DMS153 (cell line): ENCODE data around the gene ACKR3.

Experiments used
- DNase-seq: peaks from one replicate; lab custom pipeline; 2025; lab: John Stamatoyannopoulos, UW

ACKR3 gene

DNA sequence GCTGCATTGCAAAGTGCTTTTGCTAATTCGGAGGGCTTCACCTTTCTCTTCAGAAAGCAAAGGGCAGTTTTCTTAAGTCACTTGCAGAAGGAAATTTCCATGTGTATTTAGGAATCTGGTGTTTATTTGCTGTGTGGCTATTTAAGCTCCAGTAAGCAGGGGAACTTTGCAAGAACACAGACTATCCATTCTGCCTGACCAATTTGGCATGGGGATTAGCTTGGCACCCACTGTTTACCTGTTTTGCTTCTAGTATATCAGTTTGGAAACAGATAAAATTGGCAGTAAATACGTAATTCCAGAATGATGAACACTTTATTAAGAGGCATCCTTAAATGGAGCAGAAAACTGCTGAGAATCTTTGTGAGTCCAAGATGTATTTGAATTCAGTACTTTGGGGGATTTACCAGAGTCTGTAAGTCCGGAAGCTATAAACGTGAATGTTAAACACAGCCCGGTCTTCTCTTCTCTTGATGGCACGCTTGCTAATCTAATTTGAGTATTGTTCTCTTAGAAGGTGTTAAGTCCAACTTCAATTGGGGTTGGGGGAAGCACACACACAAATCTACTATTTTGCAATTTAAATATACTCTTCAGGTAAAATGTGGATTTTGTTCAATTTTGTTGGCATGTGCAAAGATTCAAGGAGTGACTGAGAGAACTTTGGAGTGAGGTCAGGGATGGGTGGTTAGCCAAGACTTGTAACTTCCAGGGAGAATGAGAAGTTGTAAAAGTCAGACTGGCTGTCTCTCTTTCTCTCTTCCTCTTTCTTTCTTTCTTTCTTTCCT lies 650 bp downstream of the ACKR3 start:
- no peak for DNase-seq

DNA sequence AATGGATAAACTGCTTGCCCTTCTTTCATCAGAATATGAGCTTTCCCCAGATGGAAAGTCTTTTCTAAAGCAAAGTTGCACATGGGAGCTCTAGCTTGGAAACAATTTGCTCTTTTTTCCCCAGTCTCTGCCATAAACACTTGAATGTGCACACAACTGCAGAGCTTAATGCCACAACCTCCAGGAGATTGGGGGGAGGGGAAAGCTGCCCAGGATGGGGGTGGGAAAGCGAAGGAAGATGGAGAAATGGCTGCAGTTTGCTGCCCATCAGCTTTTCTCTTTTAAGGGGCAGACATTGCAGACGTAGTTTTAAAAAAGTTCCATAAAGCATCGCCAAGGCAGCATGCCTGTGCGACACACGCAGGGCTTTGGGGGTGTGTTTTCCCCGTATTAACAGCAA lies 1.5 kb downstream of the ACKR3 start:
- DNase-seq, result no peak

DNA sequence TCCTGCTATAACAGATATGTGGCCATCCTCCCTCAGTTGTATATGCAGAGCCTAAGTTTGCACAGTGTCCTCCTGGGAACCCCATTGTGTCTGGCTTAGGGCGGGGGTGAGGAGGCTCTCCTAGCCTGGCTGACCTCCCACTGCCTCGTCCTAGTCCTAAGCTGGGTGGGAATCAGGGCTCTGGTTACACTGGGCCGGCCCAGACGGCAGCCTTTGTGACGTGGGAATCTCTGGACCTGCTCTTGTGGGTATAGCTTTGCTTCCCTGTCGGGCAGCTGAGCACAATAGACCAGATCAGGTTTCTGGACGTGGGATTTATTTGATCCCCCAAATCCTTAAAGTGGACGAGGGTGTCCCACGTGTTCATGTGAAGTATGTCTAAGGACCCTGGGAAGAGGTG lies 2.9 kb downstream of the ACKR3 start:
- DNase-seq, result no peak

DNA sequence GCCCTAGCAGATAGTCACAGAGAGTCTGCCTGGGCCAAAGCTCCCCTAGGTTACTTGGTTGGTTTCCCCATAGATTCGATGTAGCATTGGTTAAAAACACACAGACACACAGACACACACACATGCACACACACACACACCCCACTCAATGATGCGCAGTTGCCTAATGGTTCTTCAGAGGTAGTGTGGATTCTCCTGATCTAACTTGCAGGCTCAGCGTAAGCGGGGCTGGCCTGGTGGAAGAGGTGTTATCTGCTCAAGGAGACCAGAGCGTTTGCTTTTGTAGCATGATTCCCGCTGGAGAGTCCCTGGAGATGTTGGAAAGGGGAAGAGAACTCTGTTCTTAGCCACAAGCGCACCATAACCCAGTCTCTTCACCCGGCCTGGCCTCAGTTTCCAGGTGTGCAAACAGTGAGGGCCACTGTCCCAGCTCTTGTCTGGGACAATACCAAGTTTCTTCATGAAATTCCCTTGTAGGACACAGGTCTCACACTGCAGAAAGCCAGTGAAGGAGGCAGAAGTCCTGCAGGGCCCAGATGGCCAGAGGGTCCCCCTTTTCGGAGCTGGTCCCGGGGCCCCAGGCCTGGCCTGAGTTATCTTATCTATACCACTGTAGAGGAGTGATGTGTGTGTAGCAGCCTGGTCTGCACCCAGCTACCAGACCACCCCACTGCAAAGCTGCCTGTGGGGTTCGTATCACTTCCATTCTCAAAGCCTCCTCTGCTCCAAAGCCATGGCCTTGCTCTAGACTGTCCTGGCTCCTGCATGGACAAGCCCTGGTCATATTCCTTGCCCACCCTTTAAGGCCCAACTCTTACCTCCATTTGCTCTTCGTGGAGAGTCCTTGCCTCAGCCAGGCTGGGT lies 3.7 kb downstream of the ACKR3 start:
- DNase-seq, result no peak

DNA sequence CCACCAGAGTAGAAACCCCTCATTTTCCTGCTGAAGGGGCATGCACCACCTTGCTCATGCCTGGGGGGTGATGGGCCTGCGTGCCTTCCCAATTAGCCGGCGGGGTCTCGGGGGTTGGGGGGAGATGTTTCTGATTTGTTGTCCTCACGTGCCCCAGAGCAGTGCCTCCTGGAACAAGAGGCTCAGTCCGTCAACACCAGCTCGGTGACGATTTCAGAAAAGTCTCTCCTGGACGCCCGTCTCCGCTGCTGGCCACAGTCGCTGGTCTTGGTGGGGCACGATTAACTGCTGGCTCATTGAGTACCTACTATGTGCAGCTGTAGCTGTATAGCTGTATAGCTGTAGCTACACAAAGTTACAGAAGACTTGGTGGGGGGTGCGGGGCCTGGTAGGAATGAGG lies 4.4 kb downstream of the ACKR3 start:
- no peak for DNase-seq

DNA sequence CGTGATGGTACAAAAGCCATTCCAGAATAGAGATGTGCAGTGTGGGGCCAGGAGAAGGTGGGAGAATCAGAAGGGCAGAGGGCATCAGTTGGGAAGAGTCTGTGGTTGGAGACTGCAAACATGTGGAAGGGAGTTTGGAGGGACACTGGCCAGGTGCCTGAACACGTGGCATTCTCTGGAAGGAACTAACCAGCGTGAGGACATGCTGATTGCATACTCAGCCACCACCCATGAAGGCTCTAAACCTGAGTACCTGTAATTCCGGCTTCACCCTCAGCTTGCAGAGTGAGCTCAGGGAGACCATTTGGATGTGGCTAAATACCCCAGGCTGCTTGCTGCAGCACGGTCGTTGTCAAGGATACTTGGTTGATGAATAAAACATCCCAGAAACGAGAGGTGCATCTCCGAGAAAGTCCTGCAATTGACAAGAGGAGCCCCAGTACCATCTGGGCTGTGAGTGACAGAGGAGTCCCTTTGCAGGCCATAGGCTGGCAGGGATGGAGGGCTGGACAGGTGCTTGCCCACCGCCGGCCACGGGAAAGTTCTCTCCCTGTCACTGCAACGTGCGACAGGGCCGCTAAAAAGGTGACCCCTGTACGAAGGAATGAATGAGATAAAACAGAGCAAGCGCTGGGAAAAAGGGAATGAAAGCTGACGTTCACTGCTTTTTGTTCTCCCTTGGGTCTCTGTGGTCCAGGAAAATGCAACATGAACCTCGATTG lies 5.0 kb downstream of the ACKR3 start:
- DNase-seq, result no peak

DNA sequence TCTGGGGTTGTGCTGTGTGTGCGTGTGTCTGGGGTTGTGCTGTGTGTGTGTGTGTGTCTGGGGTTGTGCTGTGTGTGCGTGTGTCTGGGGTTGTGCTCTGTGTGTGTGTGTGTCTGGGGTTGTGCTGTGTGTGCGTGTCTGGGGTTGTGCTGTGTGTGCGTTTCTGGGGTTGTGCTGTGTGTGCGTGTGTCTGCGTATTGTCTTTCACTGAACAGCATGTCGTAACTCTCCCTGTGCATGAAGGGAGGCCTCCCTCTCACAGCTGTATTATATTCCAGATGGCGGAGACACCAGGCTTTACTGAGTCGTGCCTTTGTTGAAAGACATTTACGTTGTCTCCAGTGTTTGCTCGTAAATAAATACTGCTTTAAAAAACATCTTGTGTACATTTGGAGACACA lies 5.9 kb downstream of the ACKR3 start:
- no peak for DNase-seq

DNA sequence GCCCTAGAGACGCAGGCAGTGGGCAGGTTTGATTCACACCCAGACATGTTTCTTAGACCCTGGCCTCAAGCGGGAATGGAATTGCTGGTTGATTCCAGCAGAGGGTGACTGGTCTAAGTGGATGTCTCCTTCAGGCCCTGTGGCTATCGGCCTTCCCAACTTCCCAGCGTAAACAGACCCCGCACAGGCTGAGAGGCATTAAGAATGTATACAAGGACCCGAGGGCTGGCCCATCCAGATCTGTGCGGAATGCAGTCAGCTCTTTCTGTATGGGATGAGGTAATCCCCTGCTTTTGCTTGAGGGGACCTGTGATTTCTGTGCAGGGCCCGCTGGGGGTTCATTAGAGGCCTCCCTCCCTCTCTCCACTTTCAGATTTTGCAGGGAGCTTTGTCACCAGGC lies 6.5 kb downstream of the ACKR3 start:
- DNase-seq, result no peak

DNA sequence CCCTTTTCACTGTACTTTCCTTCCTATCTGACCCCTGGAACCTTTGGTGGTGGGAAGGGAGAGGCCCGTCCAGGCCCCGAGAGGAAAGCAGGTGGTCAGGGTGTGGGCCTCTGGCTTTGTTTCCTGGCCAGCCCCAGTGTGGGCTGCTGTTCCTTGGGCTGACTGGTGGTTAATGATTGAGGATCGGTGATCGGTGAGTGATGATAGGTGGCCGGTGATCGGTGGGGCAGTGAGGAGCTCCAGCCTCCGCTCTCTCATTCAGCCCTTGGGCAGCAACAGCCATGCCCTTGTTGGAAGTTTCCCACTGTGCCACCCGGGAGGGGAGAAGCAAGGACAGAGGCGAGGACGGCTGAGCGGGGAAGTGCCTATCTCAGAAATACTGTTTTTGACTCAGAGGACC lies 7.3 kb downstream of the ACKR3 start:
- no peak for DNase-seq

DNA sequence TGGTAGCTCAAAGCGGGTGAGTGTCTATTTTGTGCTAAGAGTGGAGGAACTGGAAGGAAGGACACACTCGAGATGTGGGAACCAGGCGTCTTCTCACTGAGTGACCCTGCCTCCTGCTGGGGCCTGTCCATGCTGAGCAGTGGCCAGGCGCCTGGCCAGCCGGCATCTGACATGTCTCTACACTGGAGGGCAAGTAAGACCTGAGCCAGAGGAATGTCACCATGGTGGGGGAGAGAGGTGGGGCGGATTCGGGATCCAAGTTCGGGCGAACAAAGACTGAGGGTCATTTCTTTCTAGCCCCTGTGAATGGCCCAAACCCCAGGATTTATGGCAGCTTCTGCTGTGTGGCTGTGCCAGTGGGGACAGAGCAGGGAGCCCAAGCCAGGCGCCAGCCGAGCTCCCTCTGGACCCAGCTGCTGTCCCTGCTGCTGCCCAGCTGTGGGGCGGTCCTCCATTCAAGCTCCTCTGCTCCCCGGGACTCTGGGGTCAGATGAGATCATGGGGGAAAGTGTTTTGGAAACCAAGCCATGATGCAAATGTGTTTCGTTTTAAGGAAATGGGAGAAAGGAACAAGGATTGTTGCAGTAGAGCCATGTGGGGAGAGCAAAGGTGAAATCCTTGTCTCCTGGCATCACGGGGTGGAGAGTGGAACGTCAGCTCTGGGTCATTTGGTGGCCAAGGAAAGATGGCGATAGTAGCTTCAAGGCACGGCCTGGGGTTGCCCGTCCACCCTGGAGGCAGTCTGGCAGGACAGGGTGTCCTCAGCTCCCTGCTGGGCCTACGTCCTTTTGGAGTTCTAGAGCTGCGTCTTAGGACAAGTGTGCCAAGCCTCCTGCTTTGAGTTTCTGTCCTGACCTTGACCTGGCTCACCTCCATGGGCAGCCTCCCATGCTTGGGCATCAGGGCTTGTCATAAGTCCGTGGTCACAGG lies 8.1 kb downstream of the ACKR3 start:
- DNase-seq, result no peak

DNA sequence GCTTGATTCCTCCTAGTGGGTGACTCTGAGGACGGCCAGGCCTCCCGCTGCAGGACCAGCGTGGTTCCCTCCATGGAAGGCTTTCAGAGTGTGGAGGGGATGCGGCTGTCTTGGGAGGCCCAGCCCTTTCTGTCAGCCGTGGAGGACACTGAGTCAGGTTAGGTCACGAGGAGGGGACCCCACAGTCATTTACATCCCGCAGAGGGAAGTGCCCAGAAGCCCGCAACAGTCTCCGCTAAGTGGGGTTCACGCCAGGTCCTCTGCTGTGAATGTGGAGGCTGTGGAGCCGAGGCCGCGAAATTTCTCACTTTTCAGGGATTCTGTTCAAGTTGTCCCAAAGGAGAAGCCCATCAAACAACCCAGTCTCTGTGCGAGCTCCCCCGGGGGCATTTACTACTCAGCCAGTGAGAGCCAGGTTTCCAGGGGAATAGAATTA lies 8.8 kb downstream of the ACKR3 start:
- DNase-seq, result no peak

DNA sequence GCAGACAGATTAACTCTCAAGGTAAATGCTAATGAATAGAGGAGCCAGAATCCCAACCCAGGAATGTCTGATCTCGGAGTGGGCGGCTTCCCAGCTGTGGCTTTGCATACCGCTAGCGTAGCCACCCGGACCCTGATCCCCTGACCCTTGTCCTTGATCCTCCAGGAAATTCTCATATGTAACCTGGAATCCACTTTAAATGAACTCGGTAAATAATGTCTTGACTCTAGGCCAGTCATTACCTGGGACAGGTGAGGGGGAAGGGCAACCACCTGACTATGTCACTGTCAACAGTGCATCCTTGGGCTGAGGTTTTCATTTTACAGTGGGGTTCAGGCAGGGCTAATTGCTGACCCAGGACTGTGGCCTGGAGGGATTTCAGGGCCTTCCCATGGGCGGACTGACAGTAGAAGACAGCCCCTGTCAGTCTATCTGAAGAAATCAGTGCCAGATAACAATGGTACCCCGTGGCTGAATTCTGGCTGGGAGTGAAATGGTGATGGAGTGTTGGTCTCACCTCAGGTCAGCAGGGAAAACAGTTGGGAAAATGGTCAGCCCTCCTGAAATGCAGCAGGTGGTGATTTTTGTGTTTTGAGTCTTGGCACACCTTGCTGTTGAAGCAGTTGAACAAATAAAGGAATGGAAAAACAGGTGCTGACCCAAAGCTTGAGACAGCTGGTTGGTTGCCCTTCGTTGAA lies 9.6 kb downstream of the ACKR3 start:
- no peak for DNase-seq

DNA sequence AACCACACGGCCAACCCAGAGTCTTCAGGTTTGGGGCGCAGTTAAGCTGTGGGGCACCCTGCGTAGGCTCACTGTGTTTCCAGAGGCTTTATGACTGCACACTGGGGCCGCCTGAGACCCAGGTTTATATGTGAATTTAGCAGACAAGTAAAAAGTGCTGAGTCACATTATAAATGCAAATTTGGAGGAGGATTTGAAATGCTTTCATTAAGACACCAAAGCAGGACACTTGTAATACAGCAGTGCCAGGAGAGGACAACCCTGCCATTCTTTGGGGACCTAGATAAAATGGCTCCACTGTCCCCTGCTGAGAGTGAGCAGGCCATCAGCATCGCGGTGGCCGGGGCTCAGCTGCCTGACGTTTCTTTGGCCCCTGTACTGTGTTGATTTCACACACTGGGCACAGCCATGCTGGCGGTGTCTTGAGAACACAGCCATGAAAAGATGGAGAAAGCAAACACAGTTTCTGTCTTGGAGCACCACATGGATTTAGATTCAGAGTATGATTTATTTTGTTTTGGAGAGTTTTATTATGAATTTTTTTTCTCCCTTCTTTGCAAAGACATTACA lies 10.2 kb downstream of the ACKR3 start:
- DNase-seq, result no peak

DNA sequence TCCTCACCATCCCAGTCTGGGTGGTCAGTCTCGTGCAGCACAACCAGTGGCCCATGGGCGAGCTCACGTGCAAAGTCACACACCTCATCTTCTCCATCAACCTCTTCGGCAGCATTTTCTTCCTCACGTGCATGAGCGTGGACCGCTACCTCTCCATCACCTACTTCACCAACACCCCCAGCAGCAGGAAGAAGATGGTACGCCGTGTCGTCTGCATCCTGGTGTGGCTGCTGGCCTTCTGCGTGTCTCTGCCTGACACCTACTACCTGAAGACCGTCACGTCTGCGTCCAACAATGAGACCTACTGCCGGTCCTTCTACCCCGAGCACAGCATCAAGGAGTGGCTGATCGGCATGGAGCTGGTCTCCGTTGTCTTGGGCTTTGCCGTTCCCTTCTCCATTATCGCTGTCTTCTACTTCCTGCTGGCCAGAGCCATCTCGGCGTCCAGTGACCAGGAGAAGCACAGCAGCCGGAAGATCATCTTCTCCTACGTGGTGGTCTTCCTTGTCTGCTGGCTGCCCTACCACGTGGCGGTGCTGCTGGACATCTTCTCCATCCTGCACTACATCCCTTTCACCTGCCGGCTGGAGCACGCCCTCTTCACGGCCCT lies 11.2 kb downstream of the ACKR3 start:
- no peak for DNase-seq

DNA sequence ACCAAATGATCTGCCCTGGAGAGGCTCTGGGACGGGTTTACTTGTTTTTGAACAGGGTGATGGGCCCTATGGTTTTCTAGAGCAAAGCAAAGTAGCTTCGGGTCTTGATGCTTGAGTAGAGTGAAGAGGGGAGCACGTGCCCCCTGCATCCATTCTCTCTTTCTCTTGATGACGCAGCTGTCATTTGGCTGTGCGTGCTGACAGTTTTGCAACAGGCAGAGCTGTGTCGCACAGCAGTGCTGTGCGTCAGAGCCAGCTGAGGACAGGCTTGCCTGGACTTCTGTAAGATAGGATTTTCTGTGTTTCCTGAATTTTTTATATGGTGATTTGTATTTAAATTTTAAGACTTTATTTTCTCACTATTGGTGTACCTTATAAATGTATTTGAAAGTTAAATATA lies 11.9 kb downstream of the ACKR3 start:
- DNase-seq, result no peak

DNA sequence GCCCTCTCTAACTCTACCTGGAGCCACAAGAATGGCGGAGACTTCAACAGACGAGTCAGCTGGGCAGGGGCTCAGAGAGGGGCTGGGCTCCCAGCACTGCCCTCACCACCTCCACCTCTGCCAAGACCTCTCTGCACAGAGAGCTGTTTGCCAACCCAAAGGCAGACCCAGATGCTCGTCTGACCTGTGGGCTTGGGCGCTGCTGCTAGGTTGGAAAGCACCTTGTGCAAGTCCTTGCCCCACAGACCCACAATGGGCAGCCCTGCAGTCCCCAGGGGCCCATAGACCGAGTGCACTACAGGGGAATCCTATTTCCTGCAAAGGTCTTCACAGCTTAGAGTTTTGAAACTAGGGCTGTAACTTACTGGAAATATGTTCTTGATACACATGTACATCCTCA lies 13.3 kb downstream of the ACKR3 start:
- no peak for DNase-seq

DNA sequence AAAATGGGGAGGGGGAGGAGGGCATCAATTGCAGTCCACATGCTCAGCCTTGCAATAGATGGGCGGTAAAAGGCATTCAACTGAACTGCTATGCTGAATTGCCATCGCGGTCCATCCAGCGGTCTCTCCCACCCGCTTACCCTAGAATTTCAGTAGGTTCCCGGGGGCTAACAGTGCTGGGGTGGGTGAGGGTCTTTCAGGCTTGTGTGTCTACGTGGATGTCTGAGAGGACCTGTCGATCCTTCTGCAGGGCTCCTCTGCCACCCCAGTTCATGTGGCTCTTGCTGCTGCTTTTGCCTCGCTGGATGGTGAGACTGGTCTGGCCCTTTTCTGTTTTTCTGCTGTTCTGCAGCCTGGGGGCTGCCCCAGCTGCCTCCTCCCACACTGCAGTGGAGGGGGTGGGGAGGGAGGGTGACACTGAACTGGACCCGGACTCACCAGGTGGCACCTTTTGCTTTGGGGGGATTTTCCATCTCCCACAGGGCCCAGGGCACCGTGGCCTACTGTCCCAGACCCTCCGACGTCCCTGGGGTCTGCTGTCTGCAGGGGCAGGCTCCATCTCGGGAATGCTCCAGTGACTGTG lies 14.1 kb downstream of the ACKR3 start:
- no peak for DNase-seq

DNA sequence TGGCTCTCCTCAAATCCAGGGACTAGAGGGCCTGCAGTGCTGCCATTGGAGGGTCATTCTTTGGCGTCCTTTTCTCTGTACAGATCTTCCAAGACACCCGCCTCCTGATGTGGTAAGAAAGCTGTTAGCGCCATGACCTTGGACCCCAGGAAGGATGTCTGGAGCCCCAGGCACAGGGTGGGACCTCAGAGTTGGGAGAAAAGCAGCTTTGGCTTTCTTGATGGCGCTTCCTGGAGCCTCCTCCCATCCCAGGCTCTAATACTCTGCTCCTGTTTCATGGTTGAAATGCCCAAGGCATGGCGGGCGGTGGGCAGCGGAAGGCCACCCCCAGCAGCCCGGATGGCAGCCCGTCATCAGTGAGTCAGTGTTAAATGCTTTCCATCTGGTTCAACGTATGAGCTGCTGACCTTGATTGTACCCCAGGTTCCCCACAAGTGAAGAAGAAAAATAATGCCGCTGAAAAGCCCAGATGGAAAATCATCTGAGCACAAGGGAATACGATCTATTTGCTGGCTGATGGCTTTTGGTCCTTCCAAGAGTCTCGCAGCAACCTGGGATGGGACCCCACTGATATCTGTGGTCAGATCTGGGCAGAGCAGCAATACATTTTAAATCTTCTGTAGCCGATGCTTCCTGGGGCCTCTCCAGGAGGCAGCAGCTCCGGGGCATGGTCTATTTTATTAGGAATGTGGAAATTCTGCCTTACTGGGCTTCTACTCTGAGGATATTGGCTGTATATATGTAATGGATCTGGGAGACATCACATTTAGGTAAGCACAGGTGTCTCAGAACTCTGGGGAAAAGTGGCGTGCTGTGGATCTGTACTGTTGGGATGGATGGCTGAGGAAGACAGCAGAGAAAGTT lies 15.1 kb downstream of the ACKR3 start:
- no peak for DNase-seq

DNA sequence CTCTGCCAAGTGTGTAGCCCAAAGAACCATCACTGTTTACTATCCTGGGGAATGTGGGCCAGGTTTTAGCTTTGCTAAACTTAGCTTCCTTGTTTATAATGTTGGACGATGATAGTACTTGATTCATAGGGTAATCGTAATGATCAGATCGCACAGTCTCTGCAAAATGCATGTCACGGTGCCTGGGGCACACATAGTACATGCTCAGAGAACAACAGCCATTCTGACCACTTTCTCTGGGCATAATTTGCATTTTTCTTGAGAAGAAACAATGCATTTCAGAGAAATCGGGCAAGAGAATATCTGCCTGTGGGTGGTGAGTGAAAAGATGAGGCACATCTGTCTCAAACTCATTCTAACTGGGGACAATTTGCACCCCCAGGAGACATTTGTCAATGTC lies 16.3 kb downstream of the ACKR3 start:
- DNase-seq, result no peak
